Kidney epithelial cell (primary cell): ENCODE measurements around the gene NUDT16L1. TPM values are rescaled to one million over a fixed set of nuclear protein-coding genes. Genes with fewer than 3 reads are reported as not detected.

Experiments used
- DNase-seq: peaks from one replicate; pipeline ENCODE4 v3.0.0-alpha.2; 2010; ENCODE audit warnings: low read depth
- H3K27me3 ChIP-seq: 2 replicates; pipeline ENCODE4 v1.6.0; 2011; ENCODE audit warnings: low read length; ENCODE audit not compliant: control insufficient read depth, insufficient read depth
- H3K36me3 ChIP-seq: 2 replicates; pipeline ENCODE4 v1.5.1; 2011; ENCODE audit warnings: low read length; ENCODE audit not compliant: control insufficient read depth, insufficient read depth
- H3K4me3 ChIP-seq: 2 replicates; pipeline ENCODE4 v1.5.1; 2011; ENCODE audit warnings: low read depth, mild to moderate bottlenecking, control low read depth, low read length
- total RNA-seq: library from RNA; depleted of rRNA; stranded (reverse); fragments of >200 nt; gene quantifications from 2 replicates; pipeline ENCODE4 v1.2.3, GENCODE V29; 2015
- TF ChIP-seq, protein P1 (sequence below): IDR thresholded peaks from 2 replicates; pipeline ENCODE4 v1.5.1; 2011; ENCODE audit warnings: mild to moderate bottlenecking, moderate library complexity, low read length, control low read depth, inconsistent platforms; ENCODE audit not compliant: insufficient read depth, poor library complexity, severe bottlenecking

NUDT16L1 gene
- total RNA-seq, 1 donor from 2014 or later = 19.1 TPM

DNA sequence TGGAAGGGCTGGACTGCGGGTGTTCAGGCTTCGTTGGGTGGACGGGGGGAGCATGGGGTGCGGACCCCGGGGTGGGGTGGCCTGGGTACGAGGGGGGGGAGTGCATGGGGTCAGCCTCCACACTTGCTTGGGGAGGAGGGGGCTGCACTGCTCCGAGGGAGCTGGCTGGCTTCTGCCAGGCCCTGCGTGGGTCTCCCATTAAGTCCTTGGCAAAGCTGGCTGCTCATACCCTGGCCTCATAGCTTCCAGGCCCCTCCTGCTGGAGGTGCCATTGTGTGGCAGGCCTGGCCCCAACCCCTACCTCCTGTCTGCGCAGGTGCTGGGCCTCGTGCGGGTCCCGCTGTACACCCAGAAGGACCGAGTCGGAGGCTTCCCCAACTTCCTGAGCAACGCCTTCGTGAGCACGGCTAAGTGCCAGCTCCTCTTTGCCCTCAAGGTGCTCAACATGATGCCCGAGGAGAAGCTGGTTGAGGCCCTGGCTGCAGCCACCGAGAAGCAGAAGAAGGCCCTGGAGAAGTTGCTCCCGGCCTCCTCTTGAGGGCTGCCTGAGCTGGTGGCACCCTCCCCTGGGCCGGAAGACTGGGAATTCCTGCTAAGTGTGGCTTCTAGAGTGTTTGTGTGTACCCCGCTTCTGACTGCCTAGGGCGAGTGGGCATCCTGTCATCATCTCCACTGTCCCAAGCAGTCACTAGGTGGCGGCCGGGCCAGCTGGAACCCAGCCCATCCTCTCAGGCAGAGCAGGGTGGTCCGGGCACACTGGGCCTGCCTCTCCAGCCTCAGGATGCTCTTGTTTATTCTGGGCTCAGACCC is 1.5 kb downstream of the NUDT16L1 start:
- no peak for DNase-seq
- peaks cover 1% of the 10 kb centered on the region for H3K36me3 ChIP-seq
- H3K27me3 ChIP-seq = no peaks in the 10 kb centered on the region
- peak overlapping the region; percentile 96 for H3K4me3 ChIP-seq
- TF ChIP-seq, protein P1, sequence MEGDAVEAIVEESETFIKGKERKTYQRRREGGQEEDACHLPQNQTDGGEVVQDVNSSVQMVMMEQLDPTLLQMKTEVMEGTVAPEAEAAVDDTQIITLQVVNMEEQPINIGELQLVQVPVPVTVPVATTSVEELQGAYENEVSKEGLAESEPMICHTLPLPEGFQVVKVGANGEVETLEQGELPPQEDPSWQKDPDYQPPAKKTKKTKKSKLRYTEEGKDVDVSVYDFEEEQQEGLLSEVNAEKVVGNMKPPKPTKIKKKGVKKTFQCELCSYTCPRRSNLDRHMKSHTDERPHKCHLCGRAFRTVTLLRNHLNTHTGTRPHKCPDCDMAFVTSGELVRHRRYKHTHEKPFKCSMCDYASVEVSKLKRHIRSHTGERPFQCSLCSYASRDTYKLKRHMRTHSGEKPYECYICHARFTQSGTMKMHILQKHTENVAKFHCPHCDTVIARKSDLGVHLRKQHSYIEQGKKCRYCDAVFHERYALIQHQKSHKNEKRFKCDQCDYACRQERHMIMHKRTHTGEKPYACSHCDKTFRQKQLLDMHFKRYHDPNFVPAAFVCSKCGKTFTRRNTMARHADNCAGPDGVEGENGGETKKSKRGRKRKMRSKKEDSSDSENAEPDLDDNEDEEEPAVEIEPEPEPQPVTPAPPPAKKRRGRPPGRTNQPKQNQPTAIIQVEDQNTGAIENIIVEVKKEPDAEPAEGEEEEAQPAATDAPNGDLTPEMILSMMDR = no peak

GRCh38 chr16:4695473-4696171 is 2.3 kb downstream of the NUDT16L1 start:
- H3K36me3 ChIP-seq = no peaks in the 10 kb centered on the region
- no peak for DNase-seq
- no peak overlapping the region for H3K4me3 ChIP-seq
- H3K27me3 ChIP-seq = no peaks in the 10 kb centered on the region
- TF ChIP-seq, protein P1 = no peak

DNA sequence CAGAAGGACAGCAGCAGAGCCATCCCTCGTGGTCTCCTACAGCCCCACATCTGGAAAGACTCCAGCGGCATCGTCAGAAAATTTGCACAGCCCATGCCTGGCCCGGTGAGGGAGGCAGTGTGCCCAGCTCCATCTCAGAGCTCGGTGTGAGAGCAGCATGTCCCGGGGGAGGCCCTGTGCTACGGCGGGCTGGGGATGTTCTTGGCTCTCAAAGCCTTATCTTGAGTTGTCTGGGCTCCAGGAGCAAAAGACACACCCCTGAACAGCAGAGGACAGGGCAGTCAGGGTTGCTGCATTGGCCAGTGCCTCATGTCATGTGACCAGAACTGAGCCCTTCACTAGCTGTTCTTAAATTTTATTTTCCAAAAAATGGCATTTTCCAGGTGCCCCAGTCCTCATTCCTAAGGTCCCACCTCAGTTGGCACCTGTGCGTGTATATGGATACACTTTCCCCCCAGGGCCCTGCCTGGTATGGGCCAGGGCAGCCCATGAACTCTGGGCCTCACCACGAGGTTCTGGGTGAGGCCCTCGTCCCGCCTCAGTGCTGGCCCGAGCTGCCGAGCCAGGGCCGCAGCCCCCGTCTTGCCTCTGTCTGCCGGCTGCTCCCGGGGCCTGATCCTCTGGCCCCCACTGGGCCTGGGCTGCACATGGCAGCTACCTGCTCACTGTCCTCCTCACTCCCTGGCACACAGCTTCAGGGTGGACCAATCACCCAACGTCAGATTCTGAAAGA is 3.0 kb downstream of the NUDT16L1 start:
- Histone ChIP-seq H3K27me3 (no peaks in the 10 kb centered on the region), H3K4me3 (no peak overlapping the region), H3K36me3 (no peaks in the 10 kb centered on the region)
- no peak for DNase-seq
- TF ChIP-seq, protein P1 = no peak

GRCh38 chr16:4696905-4697847 is 3.8 kb downstream of the NUDT16L1 start:
- H3K36me3 ChIP-seq = no peaks in the 10 kb centered on the region
- no peak overlapping the region for H3K4me3 ChIP-seq
- H3K27me3 ChIP-seq = no peaks in the 10 kb centered on the region
- no peak for DNase-seq
- TF ChIP-seq, protein P1 = no peak

DNA sequence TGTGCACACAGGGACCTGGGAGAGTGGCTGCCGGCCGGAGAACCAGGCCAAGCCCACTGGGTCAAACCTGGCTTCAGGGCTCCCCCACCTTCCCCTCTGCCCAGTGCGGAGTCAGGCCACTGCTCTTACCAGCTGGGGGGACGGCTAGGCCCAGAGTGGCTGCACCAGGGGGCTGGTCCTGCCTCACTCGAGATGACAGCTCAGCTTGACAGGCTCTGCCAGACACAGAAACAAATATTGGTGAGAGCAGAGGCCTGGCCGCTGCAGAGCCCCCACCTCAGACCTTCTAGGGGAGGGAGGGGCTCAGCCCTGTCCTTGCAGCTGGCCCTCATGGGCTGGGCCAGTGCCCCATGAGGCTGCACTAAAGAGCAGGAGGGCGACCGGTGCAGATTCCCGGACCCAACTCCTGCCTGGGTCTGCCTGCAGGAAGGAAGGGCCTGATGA is 4.5 kb downstream of the NUDT16L1 start:
- TF ChIP-seq, protein P1 = no peak
- DNase-seq = no peak
- no peak overlapping the region for H3K4me3 ChIP-seq
- H3K36me3 ChIP-seq = no peaks in the 10 kb centered on the region
- no peaks in the 10 kb centered on the region for H3K27me3 ChIP-seq
